GM21737 (cell line): ENCODE measurements around the gene GJA4.

Experiments used
- ATAC-seq: cut with Tn5 transposase; IDR thresholded peaks from one replicate; pipeline ENCODE4 v1.9.1; 2021; ENCODE audit warnings: mild to moderate bottlenecking, moderate library complexity; ENCODE audit not compliant: unreplicated experiment

The GJA4 gene

DNA sequence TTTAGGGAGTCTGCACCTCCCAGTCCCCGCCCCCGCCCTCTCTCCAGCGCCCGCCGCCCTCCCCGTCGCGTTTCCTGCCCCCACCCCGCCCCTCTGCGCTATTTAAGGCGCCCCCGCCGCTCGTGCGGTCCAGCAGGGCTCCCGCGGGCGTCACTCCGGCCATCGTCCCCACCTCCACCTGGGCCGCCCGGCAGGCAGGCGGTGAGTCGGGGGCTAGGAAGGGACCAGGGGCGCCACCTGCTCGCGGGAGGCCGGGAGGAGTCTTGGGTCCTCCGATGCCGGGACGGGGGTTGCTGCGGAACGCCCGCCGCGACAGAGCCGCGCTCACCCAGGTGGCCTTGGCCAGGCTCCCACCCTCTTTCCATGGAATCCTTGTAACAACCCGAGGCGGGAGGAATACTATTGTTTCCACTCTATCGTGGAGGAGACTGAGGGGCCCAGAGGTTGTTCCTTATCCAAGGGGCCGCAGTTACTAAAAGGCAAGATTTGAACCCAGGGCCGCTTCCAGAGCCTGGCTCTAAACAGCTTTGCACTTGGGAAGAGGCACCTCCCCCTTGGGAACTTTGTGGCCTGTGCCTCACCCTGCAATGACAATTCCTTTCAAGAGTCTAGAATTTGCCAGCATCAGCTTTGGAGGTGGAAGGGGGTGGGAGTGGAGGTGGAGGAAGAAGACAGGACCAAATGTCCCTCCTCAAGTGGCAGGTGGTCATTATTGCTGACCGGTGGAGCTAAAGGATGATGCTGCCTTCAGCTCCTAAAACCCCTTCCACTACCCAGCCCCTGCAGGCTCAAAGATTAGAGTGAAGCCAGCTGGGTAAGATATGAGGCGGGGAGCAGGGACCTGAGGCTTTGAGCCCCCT, at the start of gene GJA4:
Gene GJA4 (plus strand): TSS at position 132 of the 860 bp plus-strand sequence. CDS start 1,215 bp downstream, outside the sequence.
- ATAC-seq = no peak

DNA sequence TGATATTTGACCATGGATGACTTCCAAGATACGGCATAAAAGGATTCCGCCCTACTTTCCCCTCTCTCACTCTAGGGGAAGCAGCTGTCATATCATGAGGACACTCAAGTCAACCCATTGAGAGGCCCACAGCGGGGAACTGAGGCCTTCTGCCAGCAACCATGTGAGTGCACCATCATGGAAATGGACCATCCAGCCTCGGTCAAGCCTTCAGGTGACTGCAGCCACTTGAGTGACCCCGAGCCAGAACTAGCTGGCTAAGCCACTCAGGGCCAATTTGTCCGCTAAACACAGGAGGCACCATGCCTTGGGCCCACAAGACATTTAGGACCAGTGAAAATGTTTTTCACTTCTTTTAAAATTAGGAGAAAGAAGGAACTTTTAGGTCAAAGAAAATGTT, 49.0 kb upstream of the GJA4 start:
- no peak for ATAC-seq

DNA sequence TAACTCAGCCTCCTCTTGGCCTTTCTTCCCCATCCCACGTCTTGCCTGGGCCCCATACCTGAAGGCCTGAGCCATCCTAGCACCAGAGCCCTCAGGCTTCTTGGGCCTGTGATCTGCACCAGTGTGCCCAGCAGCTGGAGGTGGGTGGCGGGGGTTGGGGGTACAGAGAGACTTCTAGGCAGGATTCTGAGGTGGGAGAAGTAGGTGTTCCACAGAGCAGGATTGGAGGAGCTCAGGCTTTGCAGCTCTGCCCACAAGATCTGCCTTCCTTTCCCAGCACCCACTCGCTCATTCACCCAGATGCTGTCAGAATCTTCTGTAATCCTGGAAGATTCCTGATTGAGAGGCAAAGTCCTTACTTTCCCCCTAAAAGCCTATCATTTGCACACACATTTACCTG, 47.9 kb upstream of the GJA4 start:
- ATAC-seq = no peak

DNA sequence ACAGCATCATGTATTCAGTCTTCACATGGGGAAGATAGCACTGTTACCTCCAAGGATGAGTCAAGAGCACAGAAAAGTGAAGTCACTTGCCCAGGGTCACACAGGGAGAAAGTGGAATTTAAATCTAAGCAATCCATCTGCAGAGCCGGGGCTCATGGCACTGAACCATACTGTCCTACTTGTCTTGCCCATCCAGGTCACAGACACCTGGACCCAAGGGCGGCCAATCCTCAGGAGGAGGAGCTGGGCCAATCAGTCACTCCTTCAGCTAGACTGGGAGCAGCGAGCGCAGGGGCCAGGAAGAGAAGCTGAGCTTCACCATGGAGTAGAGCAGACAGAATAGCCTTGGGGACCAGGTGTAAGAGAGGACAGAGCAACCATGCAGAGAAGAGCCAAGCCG, 47.1 kb upstream of the GJA4 start:
- ATAC-seq = no peak

DNA sequence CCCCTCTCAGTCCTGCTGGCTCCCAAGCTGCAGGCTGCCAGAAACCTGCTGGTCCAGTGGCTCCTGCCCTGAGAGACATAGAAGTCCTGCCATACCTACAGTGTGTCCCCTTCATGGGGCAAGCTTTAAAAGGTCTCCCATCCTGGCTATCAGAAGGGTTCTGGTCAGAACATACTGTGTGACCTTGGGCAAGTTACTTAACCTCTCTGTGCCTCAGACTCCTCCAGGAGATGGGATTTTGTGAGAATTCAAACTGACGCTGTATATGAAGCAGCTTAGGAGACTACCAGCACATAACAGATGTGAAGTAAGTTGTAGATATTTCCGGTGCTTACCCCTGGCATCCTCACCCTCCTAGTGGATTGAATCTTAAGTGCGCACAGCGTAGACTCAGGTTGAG, 46.7 kb upstream of the GJA4 start:
- ATAC-seq = no peak

DNA sequence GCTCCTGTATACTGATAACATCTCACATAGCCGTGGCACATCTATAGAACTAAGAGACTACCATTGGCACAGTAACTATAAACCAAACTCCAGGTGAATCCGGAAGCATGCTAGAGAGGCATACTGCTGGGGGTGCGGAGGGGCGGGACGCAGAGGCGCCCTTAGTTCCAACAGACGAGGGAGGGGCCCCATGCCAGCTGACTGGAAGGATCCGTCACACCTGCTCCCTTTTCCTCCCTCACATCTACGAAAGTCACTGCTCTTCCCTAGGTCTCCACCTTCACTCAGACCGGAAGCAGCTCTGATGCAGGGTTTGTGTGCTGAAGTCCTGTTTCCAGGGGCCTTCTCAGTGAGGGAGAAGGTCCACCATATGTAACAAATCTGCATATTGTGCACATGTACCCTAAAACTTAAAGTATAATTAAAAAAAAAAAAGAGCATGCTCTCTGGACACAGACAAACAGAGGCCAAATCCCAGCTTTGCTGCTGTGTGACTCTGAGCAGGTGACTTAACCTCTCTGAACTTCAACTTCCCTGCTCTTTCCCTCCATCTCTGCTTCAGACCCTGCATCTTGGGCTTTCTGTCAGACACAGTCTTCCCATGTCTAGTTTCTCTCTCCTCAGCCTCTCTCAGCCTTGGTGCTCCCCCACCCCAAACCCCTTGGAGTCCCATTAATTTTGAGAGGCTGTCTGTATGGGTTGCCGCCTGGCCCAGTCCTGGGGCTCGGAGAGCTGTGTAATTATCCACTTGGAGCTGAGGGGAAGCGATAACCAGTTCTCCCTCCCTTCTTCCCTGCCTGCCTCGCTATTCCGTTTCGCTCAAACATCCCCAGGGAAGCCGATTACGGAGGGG, 45.8 kb upstream of the GJA4 start:
- no peak for ATAC-seq

DNA sequence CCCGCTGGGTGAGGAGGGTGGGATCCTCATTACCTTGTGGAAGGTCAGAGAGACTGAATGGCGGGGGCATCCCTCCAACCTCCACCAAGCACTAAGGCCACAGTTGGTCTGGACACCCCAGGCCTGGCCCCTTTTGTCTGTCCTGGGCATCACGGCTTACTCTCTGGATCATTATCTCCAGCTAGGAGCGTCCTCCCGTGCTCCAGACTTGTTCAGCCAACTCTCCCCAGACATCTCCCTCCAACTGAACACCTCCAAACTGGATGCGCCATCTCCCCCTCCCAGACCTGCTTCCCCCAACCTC, 45.2 kb upstream of the GJA4 start:
- no peak for ATAC-seq

DNA sequence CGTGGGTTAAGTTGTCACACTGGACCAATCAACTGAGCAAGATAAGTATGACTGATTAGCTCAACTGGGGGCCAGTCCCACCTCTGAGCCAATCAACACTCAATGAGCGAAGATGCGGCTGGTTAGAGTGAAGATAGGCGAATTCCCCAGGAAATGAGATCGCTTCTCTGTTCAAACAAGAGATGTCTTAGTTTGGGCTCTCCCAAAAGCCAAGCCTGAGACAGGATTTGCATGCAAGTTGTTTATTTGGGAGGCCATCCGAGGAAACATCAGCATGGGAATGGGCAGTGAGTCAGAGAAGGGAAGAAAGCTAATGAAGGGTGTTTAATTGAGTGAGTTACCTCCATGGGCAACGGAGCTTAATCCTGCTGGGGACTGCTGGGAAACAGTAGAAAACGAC, 42.8 kb upstream of the GJA4 start:
- ATAC-seq = no peak

DNA sequence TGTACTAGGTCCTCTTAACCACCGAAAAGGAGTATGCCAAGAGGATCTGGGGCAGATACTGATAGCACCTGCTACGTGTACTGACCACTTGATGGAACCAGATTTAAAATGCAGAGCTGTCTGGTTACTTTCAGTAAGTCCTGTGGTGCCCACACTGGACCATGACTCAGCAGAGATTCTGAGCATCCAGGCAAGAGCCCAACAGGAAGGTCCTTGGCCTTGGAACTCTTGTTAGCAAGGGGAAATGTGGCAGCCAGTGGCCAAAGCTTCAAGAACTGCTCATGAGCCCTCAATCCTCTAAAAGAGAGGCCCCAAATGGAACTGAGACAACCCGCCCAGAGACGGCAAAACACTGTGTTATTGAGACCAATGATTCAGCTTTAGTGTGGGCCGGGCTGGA, 42.2 kb upstream of the GJA4 start:
- no peak for ATAC-seq

DNA sequence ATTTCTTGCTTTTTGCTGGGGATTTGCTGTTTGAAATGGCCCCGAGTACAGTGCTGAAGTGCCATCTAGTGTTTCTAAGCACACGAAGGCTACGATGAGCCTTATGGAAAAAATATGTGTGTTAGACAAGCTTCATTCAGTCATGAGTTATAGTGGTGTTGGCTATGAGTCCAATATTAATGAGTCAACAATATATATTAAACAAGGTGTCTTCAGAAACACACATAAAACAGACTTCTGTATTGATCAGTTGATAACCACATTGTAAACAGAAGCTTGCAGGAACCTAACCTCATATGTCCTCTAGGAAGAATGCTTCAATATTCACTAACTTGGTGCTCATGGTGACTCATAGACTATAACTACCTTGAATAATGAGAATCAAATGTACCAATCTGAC, 39.6 kb upstream of the GJA4 start:
- ATAC-seq = no peak

DNA sequence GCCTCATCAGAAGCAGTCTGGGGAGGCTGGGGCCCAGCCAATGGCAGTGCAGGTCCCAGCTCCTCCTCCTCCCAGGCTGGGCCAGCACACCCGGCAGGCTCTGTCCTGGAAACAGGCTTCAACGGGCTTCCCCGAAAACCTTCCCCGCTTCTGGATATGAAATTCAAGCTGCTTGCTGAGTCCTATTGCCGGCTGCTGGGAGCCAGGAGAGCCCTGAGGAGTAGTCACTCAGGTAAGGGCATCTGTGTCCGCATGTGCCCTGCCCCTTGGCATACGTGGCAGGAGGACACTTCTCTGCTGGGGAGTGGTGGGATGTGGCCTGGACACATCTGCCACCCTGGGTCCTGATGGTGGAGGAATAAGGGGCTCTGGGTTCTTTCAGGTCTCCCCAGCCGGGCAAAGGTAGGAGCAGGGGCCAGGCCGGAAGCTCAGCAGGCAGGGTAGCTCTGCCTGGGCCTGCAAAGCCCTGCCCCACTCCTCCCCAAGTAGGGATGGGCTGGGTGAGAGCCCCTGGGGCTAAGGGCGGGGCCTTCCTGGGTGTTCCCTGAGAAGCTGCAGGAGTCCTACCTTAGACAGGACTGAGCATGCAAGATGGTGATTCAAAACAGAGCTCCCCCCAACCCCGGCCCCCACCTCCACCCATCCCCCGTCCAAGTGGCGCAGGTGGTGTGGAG, 37.7 kb upstream of the GJA4 start, which contains the start of gene GJB5:
Gene GJB5 (plus strand): TSS at position 84 of the 674 bp plus-strand sequence. CDS start 2,284 bp downstream, outside the sequence.
- no peak for ATAC-seq

DNA sequence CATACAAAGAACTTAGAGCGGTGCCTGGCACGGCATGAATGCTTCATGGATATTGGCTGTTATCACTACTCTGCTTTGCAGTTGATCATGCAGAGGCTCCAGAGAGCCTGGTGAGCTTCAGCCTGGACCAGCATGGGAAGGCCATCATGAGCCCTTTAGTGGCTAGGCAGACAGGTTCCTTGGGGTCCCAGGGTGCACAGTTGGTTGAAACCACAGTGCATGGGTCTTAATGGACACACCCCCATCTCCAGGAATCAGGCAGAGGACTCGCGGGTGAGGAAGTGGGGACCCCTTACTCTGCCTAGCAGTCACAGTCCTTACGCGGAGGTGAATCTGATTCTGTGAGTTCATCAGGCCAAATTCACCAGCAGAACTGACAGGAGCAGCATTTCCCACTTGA, 36.8 kb upstream of the GJA4 start:
- ATAC-seq = no peak

DNA sequence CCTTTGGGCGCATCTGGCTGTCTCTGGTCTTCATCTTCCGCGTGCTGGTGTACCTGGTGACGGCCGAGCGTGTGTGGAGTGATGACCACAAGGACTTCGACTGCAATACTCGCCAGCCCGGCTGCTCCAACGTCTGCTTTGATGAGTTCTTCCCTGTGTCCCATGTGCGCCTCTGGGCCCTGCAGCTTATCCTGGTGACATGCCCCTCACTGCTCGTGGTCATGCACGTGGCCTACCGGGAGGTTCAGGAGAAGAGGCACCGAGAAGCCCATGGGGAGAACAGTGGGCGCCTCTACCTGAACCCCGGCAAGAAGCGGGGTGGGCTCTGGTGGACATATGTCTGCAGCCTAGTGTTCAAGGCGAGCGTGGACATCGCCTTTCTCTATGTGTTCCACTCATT, 35.4 kb upstream of the GJA4 start:
- no peak for ATAC-seq

DNA sequence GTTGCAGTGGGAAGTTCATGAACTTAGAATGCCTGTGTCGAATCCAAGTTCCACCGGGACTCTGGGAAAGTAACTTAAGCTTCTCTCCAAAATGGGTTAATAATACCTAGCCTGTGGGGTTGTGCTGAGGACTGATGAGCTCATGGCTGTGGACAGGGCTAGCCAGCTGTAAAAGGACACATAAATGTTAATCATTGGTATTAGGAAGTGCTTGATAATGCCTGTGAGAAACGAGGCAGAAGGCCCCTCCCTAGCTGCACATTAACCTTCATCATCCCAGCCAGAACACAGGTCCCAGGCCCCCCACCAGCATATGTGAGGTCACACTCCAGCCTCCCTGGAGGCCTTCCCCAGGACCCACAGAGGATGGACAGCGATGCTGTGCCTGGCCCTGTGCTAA, 34.0 kb upstream of the GJA4 start:
- ATAC-seq = no peak

DNA sequence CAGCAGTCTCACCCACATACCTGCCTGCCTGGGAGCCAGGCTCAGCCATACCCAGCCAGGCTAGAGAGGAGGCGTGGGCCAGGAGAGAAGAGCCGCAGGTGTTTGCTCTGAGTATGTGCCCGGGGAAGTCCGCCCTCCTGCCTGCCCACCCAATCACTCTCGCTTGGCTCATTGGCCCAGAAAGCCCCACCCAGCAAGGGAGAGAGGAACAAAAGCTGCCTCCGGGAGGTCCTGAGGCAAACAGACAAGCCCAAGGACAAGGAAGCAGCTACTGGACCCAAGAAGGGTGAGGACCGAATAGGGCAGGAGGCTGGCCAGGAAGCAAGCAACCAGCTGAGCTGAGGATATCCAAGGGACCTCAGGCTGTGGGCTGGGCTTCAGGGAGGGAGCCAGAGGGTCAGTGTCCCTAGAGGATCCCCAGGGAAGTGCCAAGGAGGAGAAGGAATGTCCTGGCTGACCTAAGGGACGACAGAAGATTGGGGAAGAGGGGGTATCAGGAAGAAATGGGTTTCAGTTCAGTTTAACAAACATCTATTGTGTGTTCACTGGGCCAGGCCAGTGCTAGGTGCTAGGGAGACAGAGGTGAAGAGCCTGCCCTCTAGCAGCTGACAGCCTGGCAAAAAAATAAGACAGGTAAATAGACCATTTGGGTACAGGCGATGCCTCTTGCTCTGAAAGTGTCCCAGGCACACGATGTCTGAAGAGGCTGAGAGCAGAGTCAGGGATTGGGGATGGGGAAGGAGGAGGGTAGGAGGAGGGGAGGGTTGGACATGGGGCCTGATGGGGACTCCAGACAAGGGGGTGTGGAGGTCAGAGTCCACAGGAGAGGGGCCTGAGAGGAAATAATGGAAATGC, 33.1 kb upstream of the GJA4 start, which contains the start of gene GJB4:
Gene GJB4 (plus strand): TSS at position 238 of the 855 bp plus-strand sequence. CDS start 1,515 bp downstream, outside the sequence.
- no peak for ATAC-seq

DNA sequence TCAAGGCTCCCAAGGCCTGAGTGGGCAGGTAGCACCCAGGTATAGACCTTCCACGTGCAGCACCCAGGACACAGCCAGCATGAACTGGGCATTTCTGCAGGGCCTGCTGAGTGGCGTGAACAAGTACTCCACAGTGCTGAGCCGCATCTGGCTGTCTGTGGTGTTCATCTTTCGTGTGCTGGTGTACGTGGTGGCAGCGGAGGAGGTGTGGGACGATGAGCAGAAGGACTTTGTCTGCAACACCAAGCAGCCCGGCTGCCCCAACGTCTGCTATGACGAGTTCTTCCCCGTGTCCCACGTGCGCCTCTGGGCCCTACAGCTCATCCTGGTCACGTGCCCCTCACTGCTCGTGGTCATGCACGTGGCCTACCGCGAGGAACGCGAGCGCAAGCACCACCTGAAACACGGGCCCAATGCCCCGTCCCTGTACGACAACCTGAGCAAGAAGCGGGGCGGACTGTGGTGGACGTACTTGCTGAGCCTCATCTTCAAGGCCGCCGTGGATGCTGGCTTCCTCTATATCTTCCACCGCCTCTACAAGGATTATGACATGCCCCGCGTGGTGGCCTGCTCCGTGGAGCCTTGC, 31.5 kb upstream of the GJA4 start:
- ATAC-seq = no peak

DNA sequence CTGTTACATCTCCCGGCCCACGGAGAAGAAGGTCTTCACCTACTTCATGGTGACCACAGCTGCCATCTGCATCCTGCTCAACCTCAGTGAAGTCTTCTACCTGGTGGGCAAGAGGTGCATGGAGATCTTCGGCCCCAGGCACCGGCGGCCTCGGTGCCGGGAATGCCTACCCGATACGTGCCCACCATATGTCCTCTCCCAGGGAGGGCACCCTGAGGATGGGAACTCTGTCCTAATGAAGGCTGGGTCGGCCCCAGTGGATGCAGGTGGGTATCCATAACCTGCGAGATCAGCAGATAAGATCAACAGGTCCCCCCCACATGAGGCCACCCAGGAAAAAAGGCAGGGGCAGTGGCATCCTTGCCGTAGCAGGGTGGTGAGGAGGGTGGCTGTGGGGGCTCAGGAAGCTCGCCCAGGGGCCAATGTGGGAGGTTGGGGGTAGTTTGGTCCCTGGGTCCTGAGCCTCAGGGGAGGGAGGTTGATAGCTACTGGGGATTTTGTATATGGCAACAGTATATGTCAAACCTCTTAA, 31.0 kb upstream of the GJA4 start:
- ATAC-seq = no peak

DNA sequence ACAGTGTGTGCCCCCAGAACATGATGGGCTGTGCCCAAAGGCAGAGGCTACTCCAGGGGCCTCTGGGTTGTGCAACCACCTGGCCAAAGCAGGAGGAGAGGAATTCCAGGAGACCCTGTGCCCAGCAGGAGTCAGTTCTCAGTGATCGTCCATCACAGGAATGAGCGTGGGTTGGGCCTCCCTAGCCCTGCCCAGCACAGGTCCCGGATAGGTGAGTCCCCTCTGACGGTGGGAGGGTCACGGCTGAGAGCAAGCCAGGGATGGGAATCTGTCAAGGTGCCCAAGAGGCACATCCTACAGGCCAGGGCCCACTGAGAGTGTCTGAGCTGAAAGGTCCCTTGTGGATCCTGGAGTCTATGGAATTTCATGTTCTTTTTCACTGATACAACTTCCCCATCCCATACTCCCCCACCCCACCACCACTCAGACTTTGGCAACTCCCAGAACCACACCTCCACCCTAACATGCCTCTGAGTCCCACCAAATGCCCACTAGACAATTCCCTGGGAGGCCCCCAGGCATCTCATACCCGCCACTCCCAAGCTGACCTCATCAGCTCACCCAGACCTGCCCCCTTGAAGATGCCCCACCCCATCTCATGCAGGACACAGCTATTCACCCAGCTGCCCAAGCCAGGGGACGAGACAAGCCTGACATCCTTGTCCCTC, 30.2 kb upstream of the GJA4 start:
- no peak for ATAC-seq

DNA sequence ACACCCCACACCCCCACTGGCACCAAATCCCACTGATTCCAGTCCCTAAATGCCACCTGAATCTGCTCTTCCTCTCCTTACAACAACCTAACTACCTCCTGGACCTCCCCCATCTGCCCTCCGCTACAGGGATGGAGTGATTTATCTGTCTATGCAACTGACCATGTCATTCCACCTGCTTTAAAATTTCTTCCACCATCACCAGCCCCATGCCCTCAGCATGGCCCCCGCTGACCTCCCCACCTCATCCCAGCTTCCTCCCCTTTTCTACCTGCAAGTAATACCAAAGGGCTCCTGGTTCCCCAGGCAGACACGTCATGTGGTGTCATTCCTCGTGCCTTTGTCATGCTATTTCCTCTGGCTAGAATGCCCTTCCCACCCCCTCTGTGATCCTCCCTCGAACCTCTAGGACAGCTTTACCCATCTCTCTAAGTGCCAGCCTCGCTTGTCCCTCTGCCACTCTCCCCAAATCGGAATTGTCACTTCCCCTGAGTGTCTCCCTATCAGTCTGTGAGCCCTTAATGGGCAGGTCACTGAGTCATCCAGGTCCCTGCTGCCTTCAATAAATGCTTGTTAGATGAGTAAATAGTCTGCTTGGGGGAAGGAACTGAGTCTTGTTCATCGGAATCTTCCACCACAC, 29.5 kb upstream of the GJA4 start:
- no peak for ATAC-seq
